H9 (cell line): ENCODE results near the gene TBXA2R. TPM values are rescaled to one million over a fixed set of nuclear protein-coding genes. Genes with fewer than 3 reads are reported as not detected.

Source experiments
- DNase-seq: peaks from one replicate; pipeline ENCODE4 v3.0.0-alpha.2; 2017
- H2AFZ ChIP-seq: one replicate; pipeline ENCODE4 v1.6.1; 2013; ENCODE audit warnings: mild to moderate bottlenecking, low read length, control low read depth, moderate library complexity
- H2AK5ac ChIP-seq: 2 replicates; pipeline ENCODE4 v1.6.1; 2013; ENCODE audit warnings: low read length, control low read depth, mixed read lengths; ENCODE audit not compliant: insufficient read length
- H2BK120ac ChIP-seq: one replicate; pipeline ENCODE4 v1.6.1; 2013; ENCODE audit warnings: low read depth, mild to moderate bottlenecking, low read length, control low read depth, inconsistent platforms; ENCODE audit not compliant: poor library complexity, severe bottlenecking
- H2BK12ac ChIP-seq: 2 replicates; pipeline ENCODE4 v1.6.1; 2013; ENCODE audit warnings: low read length, control low read depth, mixed read lengths, low read depth; ENCODE audit not compliant: insufficient read length
- H2BK15ac ChIP-seq: 2 replicates; pipeline ENCODE4 v1.6.1; 2013; ENCODE audit warnings: low read depth, low read length, control low read depth
- H2BK20ac ChIP-seq: one replicate; pipeline ENCODE4 v1.6.1; 2013; ENCODE audit warnings: low read depth, mild to moderate bottlenecking, low read length, control low read depth, inconsistent platforms; ENCODE audit not compliant: poor library complexity, severe bottlenecking
- H2BK5ac ChIP-seq: 2 replicates; pipeline ENCODE4 v1.6.1; 2013; ENCODE audit warnings: low read length, control low read depth, mixed read lengths; ENCODE audit not compliant: insufficient read length
- H3K14ac ChIP-seq: 2 replicates; pipeline ENCODE4 v1.6.1; 2013; ENCODE audit warnings: low read length, control low read depth; ENCODE audit not compliant: insufficient read depth
- H3K18ac ChIP-seq: 2 replicates; pipeline ENCODE4 v1.6.1; 2013; ENCODE audit warnings: low read depth, mild to moderate bottlenecking, mixed read lengths, low read length, control low read depth; ENCODE audit not compliant: insufficient read length
- H3K23ac ChIP-seq: 2 replicates; pipeline ENCODE4 v1.6.1; 2013; ENCODE audit warnings: low read length, control low read depth, mixed read lengths, low read depth; ENCODE audit not compliant: insufficient read length
- H3K23me2 ChIP-seq: 2 replicates; pipeline ENCODE4 v1.6.1; 2013; ENCODE audit warnings: low read depth, mild to moderate bottlenecking, mixed read lengths, low read length, control low read depth; ENCODE audit not compliant: insufficient read length, poor library complexity, severe bottlenecking
- H3K27ac ChIP-seq: 2 replicates; pipeline ENCODE4 v1.5.1; 2013; ENCODE audit warnings: low read length, control low read depth, mixed read lengths, low read depth; ENCODE audit not compliant: insufficient read length
- H3K27me3 ChIP-seq: 2 replicates; pipeline ENCODE4 v1.6.1; 2013; ENCODE audit warnings: low read length, control low read depth, inconsistent platforms; ENCODE audit not compliant: insufficient read depth
- H3K4ac ChIP-seq: 2 replicates; pipeline ENCODE4 v1.6.1; 2013; ENCODE audit warnings: low read depth, mild to moderate bottlenecking, control low read depth, inconsistent platforms, low read length, moderate library complexity
- H3K4me1 ChIP-seq: 2 replicates; pipeline ENCODE4 v1.6.1; 2013; ENCODE audit warnings: low read length, control low read depth, inconsistent platforms; ENCODE audit not compliant: insufficient read depth
- H3K4me2 ChIP-seq: 2 replicates; pipeline ENCODE4 v1.6.1; 2013; ENCODE audit warnings: low read length, control low read depth, mixed read lengths; ENCODE audit not compliant: insufficient read length, insufficient read depth
- H3K56ac ChIP-seq: 2 replicates; pipeline ENCODE4 v1.6.1; 2013; ENCODE audit warnings: low read depth, mild to moderate bottlenecking, mixed read lengths, low read length, control low read depth; ENCODE audit not compliant: insufficient read length
- H3K79me1 ChIP-seq: 2 replicates; pipeline ENCODE4 v1.6.1; 2013; ENCODE audit warnings: low read depth, mild to moderate bottlenecking, moderate library complexity, low read length, control low read depth, inconsistent platforms; ENCODE audit not compliant: insufficient read depth, poor library complexity, severe bottlenecking
- H3K79me2 ChIP-seq: 2 replicates; pipeline ENCODE4 v1.6.1; 2013; ENCODE audit warnings: low read length, control low read depth, inconsistent platforms; ENCODE audit not compliant: insufficient read depth
- H3K9ac ChIP-seq: 2 replicates; pipeline ENCODE4 v1.6.1; 2013; ENCODE audit warnings: low read length, control low read depth, mixed read lengths; ENCODE audit not compliant: insufficient read length; ENCODE audit errors: extremely low read depth
- H3K9me3 ChIP-seq: one replicate; pipeline ENCODE4 v1.6.1; 2013; ENCODE audit warnings: low read depth, low read length, inconsistent platforms; ENCODE audit not compliant: control insufficient read depth
- H3T11ph ChIP-seq: one replicate; pipeline ENCODE4 v1.6.1; 2013; ENCODE audit warnings: mild to moderate bottlenecking, low read length, control low read depth, inconsistent platforms
- H4K20me1 ChIP-seq: one replicate; pipeline ENCODE4 v1.6.1; 2013; ENCODE audit not compliant: control insufficient read depth, insufficient read length, insufficient read depth
- H4K5ac ChIP-seq: 2 replicates; pipeline ENCODE4 v1.6.1; 2013; ENCODE audit warnings: low read depth, mild to moderate bottlenecking, mixed read lengths, low read length, control low read depth; ENCODE audit not compliant: insufficient read length
- H4K8ac ChIP-seq: replicated peaks from 2 replicates; pipeline ENCODE4 v1.6.1; 2013; ENCODE audit warnings: low read length, control low read depth, mixed read lengths, low read depth; ENCODE audit not compliant: insufficient read length
- H4K91ac ChIP-seq: 2 replicates; pipeline ENCODE4 v1.6.1; 2013; ENCODE audit warnings: low read depth, mild to moderate bottlenecking, moderate library complexity, mixed read lengths, low read length, control low read depth; ENCODE audit not compliant: insufficient read length
- H3K27ac Mint-ChIP-seq, 3 experiments: 2 replicates in 2 of 3; 3 replicates in 1 of 3; pipeline ENCODE4 v1.8.0; 2020 to 2021; ENCODE audit warnings: mixed read lengths in 3 of 3, mild to moderate bottlenecking in 1 of 3, moderate library complexity in 1 of 3
- H3K27me3 Mint-ChIP-seq: 2 replicates; pipeline ENCODE4 v1.8.0; 2021; ENCODE audit warnings: low read depth, mild to moderate bottlenecking, moderate library complexity, mixed read lengths
- H3K36me3 Mint-ChIP-seq, 3 experiments: 2 replicates in 2 of 3; 3 replicates in 1 of 3; pipeline ENCODE4 v1.8.0; 2020 to 2021; ENCODE audit warnings: low read depth in 3 of 3, mixed read lengths in 3 of 3; ENCODE audit not compliant: insufficient read depth in 1 of 3
- H3K4me1 Mint-ChIP-seq, 2 experiments: 2 replicates each; pipeline ENCODE4 v1.8.0; 2020; ENCODE audit warnings: mixed read lengths in 2 of 2
- H3K4me3 Mint-ChIP-seq, 2 experiments: 2 replicates in 1 of 2; 3 replicates in 1 of 2; pipeline ENCODE4 v1.8.0; 2020 to 2021; ENCODE audit warnings: mild to moderate bottlenecking in 2 of 2, mixed read lengths in 2 of 2, moderate library complexity in 1 of 2
- H3K9me3 Mint-ChIP-seq, 2 experiments: 2 replicates in 1 of 2; 3 replicates in 1 of 2; pipeline ENCODE4 v1.8.0; 2020; ENCODE audit warnings: mild to moderate bottlenecking in 2 of 2, mixed read lengths in 2 of 2, moderate library complexity in 1 of 2
- WGBS: extraction: QIAGEN DNeasy Blood & Tissue Kit; methylation state at CpG from one replicate; pipeline ENCODE4 v1.1.7; 2013; ENCODE audit warnings: missing lambda C conversion rate, low lambda C conversion rate, mixed read lengths; ENCODE audit not compliant: insufficient read length; ENCODE audit errors: extremely low coverage; 5-methylcytosine and 5-hydroxymethylcytosine counted together
- total RNA-seq: library from RNA; stranded (reverse); gene quantifications from 2 replicates; pipeline ENCODE4 v1.2.1, GENCODE V29; 2021
- TF ChIP-seq, protein P1 (sequence below): fragments of 200-600 bp; sonication (generic); conservative IDR thresholded peaks from 3 replicates; pipeline ENCODE4 v1.8.0; 2021; ENCODE audit warnings: antibody characterized with exemption, mild to moderate bottlenecking

TBXA2R gene
- total RNA-seq, 1 experiment from 2014 or later: 0.63 TPM

DNA sequence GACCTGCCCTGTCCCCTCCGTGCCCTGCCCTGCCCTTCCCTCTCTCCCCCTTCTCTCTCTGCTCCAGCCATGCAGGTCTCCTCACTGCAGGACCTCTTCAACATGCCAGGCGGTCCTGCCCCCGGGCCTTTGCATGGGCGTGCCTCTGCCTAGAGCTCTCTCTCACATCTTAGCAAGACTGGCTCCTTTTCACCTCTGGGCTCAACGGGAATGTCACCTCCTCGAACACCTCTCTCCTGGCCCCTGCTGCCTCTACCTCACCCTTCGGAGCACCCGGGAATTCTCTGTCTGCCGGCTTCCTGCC is 54.9 kb downstream of the TBXA2R start:
- H2BK5ac ChIP-seq: no peak overlapping the region
- no peak overlapping the region for H3K9ac ChIP-seq
- no peak overlapping the region for H3K27ac ChIP-seq
- peaks cover 3% of the 10 kb centered on the region for H4K20me1 ChIP-seq
- H3K14ac ChIP-seq: no peak overlapping the region
- TF ChIP-seq, protein P1, sequence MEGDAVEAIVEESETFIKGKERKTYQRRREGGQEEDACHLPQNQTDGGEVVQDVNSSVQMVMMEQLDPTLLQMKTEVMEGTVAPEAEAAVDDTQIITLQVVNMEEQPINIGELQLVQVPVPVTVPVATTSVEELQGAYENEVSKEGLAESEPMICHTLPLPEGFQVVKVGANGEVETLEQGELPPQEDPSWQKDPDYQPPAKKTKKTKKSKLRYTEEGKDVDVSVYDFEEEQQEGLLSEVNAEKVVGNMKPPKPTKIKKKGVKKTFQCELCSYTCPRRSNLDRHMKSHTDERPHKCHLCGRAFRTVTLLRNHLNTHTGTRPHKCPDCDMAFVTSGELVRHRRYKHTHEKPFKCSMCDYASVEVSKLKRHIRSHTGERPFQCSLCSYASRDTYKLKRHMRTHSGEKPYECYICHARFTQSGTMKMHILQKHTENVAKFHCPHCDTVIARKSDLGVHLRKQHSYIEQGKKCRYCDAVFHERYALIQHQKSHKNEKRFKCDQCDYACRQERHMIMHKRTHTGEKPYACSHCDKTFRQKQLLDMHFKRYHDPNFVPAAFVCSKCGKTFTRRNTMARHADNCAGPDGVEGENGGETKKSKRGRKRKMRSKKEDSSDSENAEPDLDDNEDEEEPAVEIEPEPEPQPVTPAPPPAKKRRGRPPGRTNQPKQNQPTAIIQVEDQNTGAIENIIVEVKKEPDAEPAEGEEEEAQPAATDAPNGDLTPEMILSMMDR: no peak
- Mint-ChIP-seq H3K9me3 (no peaks in the 10 kb centered on the region), H3K4me1 (peaks cover 6 to 9% of the 10 kb centered on the region in 2 experiments), H3K27ac (no peak overlapping the region), H3K4me3 (peak overlapping the region in 1 of 2 experiments; percentile 56; a peak in 1 of 5 replicates), H3K36me3 (peaks cover 4 to 6% (median 5%) of the 10 kb centered on the region in 3 experiments; a peak in 4 of 7 replicates), H3K27me3 (peaks cover 10% of the 10 kb centered on the region)
- no peak overlapping the region for H2BK12ac ChIP-seq
- H2AK5ac ChIP-seq: no peak overlapping the region
- no peak overlapping the region for H3K18ac ChIP-seq
- no peak overlapping the region for H4K91ac ChIP-seq
- H3K9me3 ChIP-seq: no peaks in the 10 kb centered on the region
- H3K79me1 ChIP-seq: no peaks in the 10 kb centered on the region
- H3K79me2 ChIP-seq: no peaks in the 10 kb centered on the region
- no peaks in the 10 kb centered on the region; the same call in 1 of the 2 replicates for H3K27me3 ChIP-seq
- H3K23me2 ChIP-seq: peaks cover 3% of the 10 kb centered on the region
- WGBS: no CpG with 5 or more reads among the region's 9 CpGs
- no peak overlapping the region for H2BK120ac ChIP-seq
- H3T11ph ChIP-seq: no peak overlapping the region
- no peak overlapping the region for H4K8ac ChIP-seq
- H3K56ac ChIP-seq: no peak overlapping the region
- no peak overlapping the region for H4K5ac ChIP-seq
- no peaks in the 10 kb centered on the region for H3K4me1 ChIP-seq
- DNase-seq: no peak
- no peak overlapping the region for H3K4me2 ChIP-seq
- no peak overlapping the region for H3K23ac ChIP-seq
- H2AFZ ChIP-seq: no peak overlapping the region
- H2BK15ac ChIP-seq: no peak overlapping the region
- H3K4ac ChIP-seq: no peak overlapping the region
- no peak overlapping the region for H2BK20ac ChIP-seq
